Rectal smooth muscle tissue (tissue), 1 donor: ENCODE data around the gene KCNG2.

Source experiments
- H3K27ac ChIP-seq: one replicate; pipeline ENCODE4 v1.7.0; 2013; ENCODE audit warnings: low read depth, low read length, inconsistent platforms
- H3K27me3 ChIP-seq: one replicate; pipeline ENCODE4 v1.7.0; 2013; ENCODE audit warnings: low read length; ENCODE audit not compliant: control insufficient read depth, insufficient read depth
- H3K36me3 ChIP-seq: one replicate; pipeline ENCODE4 v1.7.0; 2013; ENCODE audit warnings: low read length; ENCODE audit not compliant: control insufficient read depth, insufficient read depth
- H3K4me1 ChIP-seq: one replicate; pipeline ENCODE4 v1.7.0; 2013; ENCODE audit warnings: low read length; ENCODE audit not compliant: control insufficient read depth, insufficient read depth
- H3K4me3 ChIP-seq: one replicate; pipeline ENCODE4 v1.7.0; 2013; ENCODE audit warnings: low read length
- H3K9ac ChIP-seq: one replicate; pipeline ENCODE4 v1.7.0; 2013; ENCODE audit warnings: low read length

KCNG2 gene

DNA sequence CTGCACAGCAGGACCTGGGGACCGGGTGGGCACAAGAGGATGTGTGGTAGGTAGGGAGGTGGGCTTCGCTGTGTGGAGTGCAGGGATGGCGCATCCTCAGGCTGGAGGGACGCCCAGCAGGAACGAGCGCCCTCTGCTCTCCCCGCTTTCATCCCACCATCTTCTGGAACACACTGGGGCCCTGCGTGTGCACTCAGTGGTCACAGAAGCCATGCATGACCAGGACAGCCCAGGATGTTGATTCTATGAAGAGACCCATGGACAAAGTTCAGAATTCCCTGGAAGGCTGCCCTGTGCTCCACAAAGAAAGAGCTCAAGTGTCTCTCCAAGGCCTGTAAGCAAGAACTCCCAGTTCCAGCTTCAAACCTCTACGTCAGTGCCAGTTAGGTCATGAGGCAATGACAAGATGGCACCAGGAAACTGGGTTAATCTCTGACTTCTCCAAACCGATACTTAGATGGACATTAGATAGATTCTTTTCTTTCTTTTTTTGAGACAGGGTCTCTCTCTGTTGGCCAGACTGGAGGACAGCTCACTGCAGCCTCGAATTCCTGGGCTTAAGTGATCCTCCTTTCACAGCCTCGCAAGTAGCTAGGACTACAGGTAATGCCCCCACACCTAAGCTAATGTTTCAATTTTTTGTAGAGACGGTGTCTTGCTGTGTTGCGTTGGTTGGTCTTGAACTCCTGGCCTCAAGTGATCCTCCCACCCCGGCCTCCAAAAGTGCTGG is 150.3 kb downstream of the KCNG2 start:
- Histone ChIP-seq H3K36me3 (peaks cover 3% of the 10 kb centered on the region), H3K4me1 (peaks cover 8% of the 10 kb centered on the region), H3K4me3 (no peak overlapping the region)

DNA sequence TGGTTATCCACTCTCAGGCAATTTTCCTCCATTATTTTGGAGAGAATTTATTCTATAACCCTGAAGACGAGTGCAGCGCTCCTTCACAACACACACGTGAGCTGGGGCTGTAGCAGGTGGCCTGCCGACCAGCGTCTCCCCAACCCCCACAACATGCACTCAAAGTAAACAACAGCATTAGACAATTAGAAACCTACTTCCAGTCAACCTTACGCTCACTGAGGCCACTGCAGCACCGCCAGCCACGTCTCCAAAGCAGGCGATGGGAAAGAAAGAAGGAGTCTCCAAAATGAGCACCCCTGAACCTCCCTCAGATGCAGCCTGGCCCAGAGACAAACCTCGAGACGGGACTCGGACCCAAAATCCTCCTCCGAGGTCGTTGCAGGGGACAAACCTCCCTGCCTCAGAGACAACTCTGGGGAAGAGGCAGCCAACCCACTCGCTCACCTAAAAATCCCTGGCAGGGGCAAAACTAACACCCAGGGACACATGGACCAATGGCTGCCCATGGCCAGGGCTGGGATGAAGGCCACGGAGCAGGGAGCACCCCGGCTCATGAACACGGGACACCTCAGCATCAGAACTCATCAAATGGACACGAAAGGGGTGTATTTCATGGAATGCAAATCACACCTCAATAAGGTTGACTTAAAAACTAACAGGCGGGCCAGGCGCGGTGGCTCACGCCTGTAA is 151.1 kb downstream of the KCNG2 start:
- H3K27ac ChIP-seq, result no peak overlapping the region
- no peak overlapping the region for H3K9ac ChIP-seq
- H3K27me3 ChIP-seq, result no peaks in the 10 kb centered on the region
- peaks cover 3% of the 10 kb centered on the region for H3K36me3 ChIP-seq
- H3K4me3 ChIP-seq, result no peak overlapping the region
- peaks cover 8% of the 10 kb centered on the region for H3K4me1 ChIP-seq

More for the DNA sequence above, 150.3 kb downstream of the KCNG2 start:
- Histone ChIP-seq H3K27ac (no peak overlapping the region), H3K9ac (no peak overlapping the region), H3K27me3 (no peaks in the 10 kb centered on the region)
